Peyer's patch (tissue), 4 donors: Measurements from ENCODE around the gene GK.

Experiments used
- CTCF ChIP-seq, 6 experiments: fragments of 450-650 bp in 4 of 6; fragments of 200-600 bp in 2 of 6; sonication (generic) in 1 of 6; IDR thresholded peaks; one replicate each; pipeline ENCODE4 v1.5.1; 2017 to 2019; ENCODE audit warnings: antibody characterized with exemption in 6 of 6, mild to moderate bottlenecking in 3 of 6, moderate library complexity in 1 of 6
- POLR2A ChIP-seq, 2 donors: fragments of 450-650 bp; IDR thresholded peaks; one replicate each; pipeline ENCODE4 v1.5.1; 2017; ENCODE audit warnings: antibody characterized with exemption in 2 of 2, mild to moderate bottlenecking in 2 of 2, moderate library complexity in 2 of 2

- no peak for TF ChIP-seq POLR2A (IDR thresholded peaks at IDR 0.05)
- no peak for TF ChIP-seq CTCF (IDR thresholded peaks at IDR 0.05)
These were observed 95.2 kb downstream of the GK start for GRCh38 chrX:30748342-30748960.
